ENCODE measurements around the gene TXNDC16. TPM values are rescaled to one million over a fixed set of nuclear protein-coding genes. Genes with fewer than 3 reads are reported as not detected.

The TXNDC16 gene
- total and polyA plus RNA-seq, 4 donors: 1.5 to 22.1 (median 3.4) TPM

DNA sequence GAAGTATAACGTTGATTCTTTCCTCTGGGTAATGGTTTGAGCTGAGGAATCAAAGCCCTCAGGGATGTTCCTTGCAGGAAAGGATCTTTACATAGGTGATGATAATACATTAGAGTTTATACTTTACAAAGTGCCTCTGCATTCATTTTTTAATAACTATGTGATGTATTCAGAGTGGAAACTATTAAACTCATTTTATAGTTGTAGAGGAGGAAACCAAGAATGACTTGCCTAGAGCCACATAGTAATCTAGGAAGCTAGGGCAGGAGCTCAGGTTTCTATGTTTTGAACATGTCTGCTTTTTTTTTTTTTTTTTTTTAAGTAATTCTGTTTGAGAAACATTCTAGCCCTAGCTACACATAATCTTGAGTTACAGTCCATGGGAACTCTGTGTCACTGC is 117.3 kb downstream of the TXNDC16 start:
- Histone ChIP-seq H3K36me3 (ENCODE audit: control insufficient read depth in 4 of 4, insufficient read depth in 4 of 4, low read length in 4 of 4) (peaks cover 3 to 9% (median 4%) of the 10 kb centered on the region in 4 donors), H3K4me3 (no peak overlapping the region), H3K27me3 (ENCODE audit: control insufficient read depth in 3 of 3, insufficient read depth in 3 of 3, low read length in 2 of 3) (no peaks in the 10 kb centered on the region), H3K9ac (ENCODE audit: insufficient read depth in 1 of 2, low read length in 2 of 2) (no peak overlapping the region), H3K9me3 (ENCODE audit: control insufficient read depth in 4 of 4, insufficient read depth in 3 of 4, low read length in 3 of 4) (no peaks in the 10 kb centered on the region), H3K27ac (ENCODE audit: low read depth in 1 of 2, low read length in 1 of 2) (no peak overlapping the region), H3K4me1 (ENCODE audit: control insufficient read depth in 5 of 5, insufficient read depth in 5 of 5, low read length in 5 of 5) (no peaks in the 10 kb centered on the region)
- DNase-seq (no peak), ATAC-seq (ENCODE audit: insufficient read depth, low FRiP score) (no peak)
- TF ChIP-seq, protein P1, sequence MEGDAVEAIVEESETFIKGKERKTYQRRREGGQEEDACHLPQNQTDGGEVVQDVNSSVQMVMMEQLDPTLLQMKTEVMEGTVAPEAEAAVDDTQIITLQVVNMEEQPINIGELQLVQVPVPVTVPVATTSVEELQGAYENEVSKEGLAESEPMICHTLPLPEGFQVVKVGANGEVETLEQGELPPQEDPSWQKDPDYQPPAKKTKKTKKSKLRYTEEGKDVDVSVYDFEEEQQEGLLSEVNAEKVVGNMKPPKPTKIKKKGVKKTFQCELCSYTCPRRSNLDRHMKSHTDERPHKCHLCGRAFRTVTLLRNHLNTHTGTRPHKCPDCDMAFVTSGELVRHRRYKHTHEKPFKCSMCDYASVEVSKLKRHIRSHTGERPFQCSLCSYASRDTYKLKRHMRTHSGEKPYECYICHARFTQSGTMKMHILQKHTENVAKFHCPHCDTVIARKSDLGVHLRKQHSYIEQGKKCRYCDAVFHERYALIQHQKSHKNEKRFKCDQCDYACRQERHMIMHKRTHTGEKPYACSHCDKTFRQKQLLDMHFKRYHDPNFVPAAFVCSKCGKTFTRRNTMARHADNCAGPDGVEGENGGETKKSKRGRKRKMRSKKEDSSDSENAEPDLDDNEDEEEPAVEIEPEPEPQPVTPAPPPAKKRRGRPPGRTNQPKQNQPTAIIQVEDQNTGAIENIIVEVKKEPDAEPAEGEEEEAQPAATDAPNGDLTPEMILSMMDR (IDR thresholded peaks at IDR 0.05; ENCODE audit: control extremely low read depth, extremely low read depth): no peak
- 94% methylated on average over 1 of the region's 1 CpG for WGBS, 2 donors

DNA sequence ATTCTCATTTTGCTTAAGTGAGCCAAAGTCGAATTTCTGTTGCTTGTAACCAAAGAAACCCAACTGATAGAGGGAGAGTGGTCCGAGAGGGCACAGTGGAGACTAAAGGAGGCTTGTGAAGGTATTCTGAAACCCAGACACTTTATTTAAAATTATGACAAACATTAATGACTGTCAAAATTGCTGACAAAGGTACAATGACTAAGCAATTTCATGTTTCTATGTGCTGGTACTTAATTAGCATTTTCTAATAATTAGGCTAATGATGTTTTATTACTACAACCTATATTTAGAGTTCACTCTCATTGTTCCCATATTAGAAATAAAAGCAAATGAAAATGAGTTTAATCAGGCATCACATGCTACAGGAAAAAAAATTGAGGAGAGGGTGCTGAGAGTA is 121.8 kb downstream of the TXNDC16 start:
- Histone ChIP-seq H3K4me1 (ENCODE audit: control insufficient read depth in 5 of 5, insufficient read depth in 5 of 5, low read length in 5 of 5) (no peaks in the 10 kb centered on the region), H3K36me3 (ENCODE audit: control insufficient read depth in 4 of 4, insufficient read depth in 4 of 4, low read length in 4 of 4) (peaks cover 0 to 4% (median 2%) of the 10 kb centered on the region in 4 donors), H3K27ac (ENCODE audit: low read depth in 1 of 2, low read length in 1 of 2) (no peak overlapping the region), H3K4me3 (no peak overlapping the region), H3K9ac (ENCODE audit: insufficient read depth in 1 of 2, low read length in 2 of 2) (no peak overlapping the region), H3K9me3 (ENCODE audit: control insufficient read depth in 4 of 4, insufficient read depth in 3 of 4, low read length in 3 of 4) (no peaks in the 10 kb centered on the region), H3K27me3 (ENCODE audit: control insufficient read depth in 3 of 3, insufficient read depth in 3 of 3, low read length in 2 of 3) (no peaks in the 10 kb centered on the region)
- 88 to 90% methylated on average over 2 of the region's 2 CpGs for WGBS, 2 donors
- ATAC-seq (ENCODE audit: insufficient read depth, low FRiP score): no peak
- TF ChIP-seq, protein P1 (IDR thresholded peaks at IDR 0.05; ENCODE audit: control extremely low read depth, extremely low read depth): no peak
- DNase-seq: no peak

DNA sequence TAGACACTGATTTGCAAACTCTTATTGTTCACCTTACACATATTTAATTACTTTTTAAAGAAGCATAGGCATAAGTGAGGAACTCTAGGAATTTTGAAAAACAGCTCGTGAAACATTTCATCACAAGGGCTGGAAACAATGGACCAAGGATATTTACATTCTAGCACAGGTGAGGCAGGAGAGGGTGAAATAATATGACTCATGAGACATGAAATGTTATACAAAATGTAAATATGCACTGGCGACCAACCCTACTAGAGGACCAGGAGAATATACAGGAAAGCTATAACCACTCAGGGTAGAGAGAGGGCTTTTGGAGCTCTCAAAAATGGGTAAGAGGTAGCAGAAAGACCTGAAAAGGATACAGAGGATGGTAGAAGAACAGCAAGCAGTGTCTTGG is 122.9 kb downstream of the TXNDC16 start:
- DNase-seq (peak in 2 of 3 donors; percentile 13 to 26), ATAC-seq (ENCODE audit: insufficient read depth, low FRiP score) (no peak)
- TF ChIP-seq, protein P1 (IDR thresholded peaks at IDR 0.05; ENCODE audit: control extremely low read depth, extremely low read depth): no peak
- no peak overlapping the region for H3K27ac ChIP-seq (ENCODE audit: low read depth in 1 of 2, low read length in 1 of 2)
- peaks cover 0 to 4% (median 2%) of the 10 kb centered on the region in 4 donors for H3K36me3 ChIP-seq (ENCODE audit: control insufficient read depth in 4 of 4, insufficient read depth in 4 of 4, low read length in 4 of 4)
- WGBS, 2 donors: 81 to 83% methylated on average over 2 of the region's 2 CpGs
- H3K9ac ChIP-seq (ENCODE audit: insufficient read depth in 1 of 2, low read length in 2 of 2): no peak overlapping the region
- no peaks in the 10 kb centered on the region for H3K27me3 ChIP-seq (ENCODE audit: control insufficient read depth in 3 of 3, insufficient read depth in 3 of 3, low read length in 2 of 3)
- H3K9me3 ChIP-seq (ENCODE audit: control insufficient read depth in 4 of 4, insufficient read depth in 3 of 4, low read length in 3 of 4): no peaks in the 10 kb centered on the region
- no peak overlapping the region for H3K4me3 ChIP-seq
- no peaks in the 10 kb centered on the region for H3K4me1 ChIP-seq (ENCODE audit: control insufficient read depth in 5 of 5, insufficient read depth in 5 of 5, low read length in 5 of 5)

DNA sequence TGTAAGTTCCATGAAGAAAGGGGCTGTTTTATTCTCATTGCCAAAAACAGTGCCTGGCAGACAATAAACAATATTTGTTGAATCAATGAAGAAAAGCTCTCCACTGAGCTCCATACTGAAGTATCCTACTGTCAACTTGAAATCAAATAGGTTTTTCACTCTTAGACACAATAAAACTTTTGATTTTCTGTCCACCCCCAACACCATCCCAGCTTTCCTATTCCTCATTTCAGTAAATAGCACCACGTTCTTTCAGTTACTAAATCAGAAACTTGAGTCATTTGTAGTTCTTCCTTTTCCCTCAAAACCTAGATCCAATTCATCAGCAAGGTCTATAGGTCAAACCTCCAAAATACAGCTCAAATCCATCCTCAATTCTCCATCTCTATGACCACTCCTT is 124.8 kb downstream of the TXNDC16 start:
- no peak for ATAC-seq (ENCODE audit: insufficient read depth, low FRiP score)
- no peaks in the 10 kb centered on the region for H3K27me3 ChIP-seq (ENCODE audit: control insufficient read depth in 3 of 3, insufficient read depth in 3 of 3, low read length in 2 of 3)
- H3K4me1 ChIP-seq (ENCODE audit: control insufficient read depth in 5 of 5, insufficient read depth in 5 of 5, low read length in 5 of 5): no peaks in the 10 kb centered on the region
- no peak overlapping the region for H3K4me3 ChIP-seq
- no peak overlapping the region for H3K9ac ChIP-seq (ENCODE audit: insufficient read depth in 1 of 2, low read length in 2 of 2)
- no peak overlapping the region for H3K27ac ChIP-seq (ENCODE audit: low read depth in 1 of 2, low read length in 1 of 2)
- 75 to 80% methylated on average over 1 of the region's 1 CpG for WGBS, 2 donors
- DNase-seq: no peak
- H3K36me3 ChIP-seq (ENCODE audit: control insufficient read depth in 4 of 4, insufficient read depth in 4 of 4, low read length in 4 of 4): peaks cover 0 to 4% (median 2%) of the 10 kb centered on the region in 4 donors
- H3K9me3 ChIP-seq (ENCODE audit: control insufficient read depth in 4 of 4, insufficient read depth in 3 of 4, low read length in 3 of 4): no peaks in the 10 kb centered on the region
- TF ChIP-seq, protein P1 (IDR thresholded peaks at IDR 0.05; ENCODE audit: control extremely low read depth, extremely low read depth): no peak

All from lung (tissue), 12 donors.